Measurements from ENCODE around the gene AIFM1. TPM values are rescaled to one million over a fixed set of nuclear protein-coding genes. Genes with fewer than 3 reads are reported as not detected.

AIFM1 gene
- total RNA-seq, 2 donors from 2014 or later: 53.7 to 58.7 TPM

DNA sequence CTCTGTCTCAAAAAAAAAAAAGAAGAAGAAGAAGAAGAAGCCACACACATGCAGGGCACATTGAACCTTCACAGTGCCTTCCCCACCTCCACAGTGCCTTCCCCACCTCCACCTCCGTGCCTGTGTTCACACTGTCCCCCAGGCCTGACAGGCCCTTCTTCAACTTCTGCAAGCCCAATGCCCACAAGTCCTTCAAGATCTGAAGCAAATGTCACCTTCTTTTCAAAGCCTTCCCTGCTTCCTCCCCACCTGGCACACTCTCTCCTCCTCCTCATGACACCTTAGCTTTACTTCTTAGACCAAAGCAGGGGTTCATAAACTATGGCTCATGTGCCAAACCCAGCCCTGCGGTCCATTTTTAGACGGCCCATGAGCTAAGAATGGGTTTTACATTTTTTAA, 75.3 kb downstream of the AIFM1 start:
- TF ChIP-seq, protein P1, sequence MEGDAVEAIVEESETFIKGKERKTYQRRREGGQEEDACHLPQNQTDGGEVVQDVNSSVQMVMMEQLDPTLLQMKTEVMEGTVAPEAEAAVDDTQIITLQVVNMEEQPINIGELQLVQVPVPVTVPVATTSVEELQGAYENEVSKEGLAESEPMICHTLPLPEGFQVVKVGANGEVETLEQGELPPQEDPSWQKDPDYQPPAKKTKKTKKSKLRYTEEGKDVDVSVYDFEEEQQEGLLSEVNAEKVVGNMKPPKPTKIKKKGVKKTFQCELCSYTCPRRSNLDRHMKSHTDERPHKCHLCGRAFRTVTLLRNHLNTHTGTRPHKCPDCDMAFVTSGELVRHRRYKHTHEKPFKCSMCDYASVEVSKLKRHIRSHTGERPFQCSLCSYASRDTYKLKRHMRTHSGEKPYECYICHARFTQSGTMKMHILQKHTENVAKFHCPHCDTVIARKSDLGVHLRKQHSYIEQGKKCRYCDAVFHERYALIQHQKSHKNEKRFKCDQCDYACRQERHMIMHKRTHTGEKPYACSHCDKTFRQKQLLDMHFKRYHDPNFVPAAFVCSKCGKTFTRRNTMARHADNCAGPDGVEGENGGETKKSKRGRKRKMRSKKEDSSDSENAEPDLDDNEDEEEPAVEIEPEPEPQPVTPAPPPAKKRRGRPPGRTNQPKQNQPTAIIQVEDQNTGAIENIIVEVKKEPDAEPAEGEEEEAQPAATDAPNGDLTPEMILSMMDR (conservative IDR thresholded peaks at IDR 0.05): no peak
- Mint-ChIP-seq H3K4me1 (peaks cover 2% of the 10 kb centered on the region), H3K27ac (no peak overlapping the region), H3K36me3 (ENCODE audit: low read depth) (no peaks in the 10 kb centered on the region), H3K4me3 (no peak overlapping the region), H3K27me3 (ENCODE audit: insufficient read depth) (peaks cover 8% of the 10 kb centered on the region), H3K9me3 (peaks cover 40% of the 10 kb centered on the region)
- H3K4me3 ChIP-seq (ENCODE audit: low read length): no peak overlapping the region
- no peaks in the 10 kb centered on the region for H3K36me3 ChIP-seq (ENCODE audit: control insufficient read depth, insufficient read depth, low read length)
- no peaks in the 10 kb centered on the region for H3K27me3 ChIP-seq (ENCODE audit: control insufficient read depth, insufficient read depth, low read length, poor library complexity, severe bottlenecking)
- H3K9ac ChIP-seq (ENCODE audit: extremely low read depth, low read length, poor library complexity, severe bottlenecking): no peak overlapping the region
- DNase-seq: no peak
- 89% methylated on average over 3 of the region's 3 CpGs; no CpG with 5 or more reads in 1 of the 2 experiments for WGBS, 2 experiments (ENCODE audit: insufficient coverage in 1 of 2, insufficient read length in 1 of 2)
- H3K27ac ChIP-seq (ENCODE audit: low read depth, low read length): no peak overlapping the region
- H3K9me3 ChIP-seq (ENCODE audit: control insufficient read depth, low read length): no peaks in the 10 kb centered on the region
- no peaks in the 10 kb centered on the region for H3K4me1 ChIP-seq (ENCODE audit: control insufficient read depth, insufficient read depth, low read length)

DNA sequence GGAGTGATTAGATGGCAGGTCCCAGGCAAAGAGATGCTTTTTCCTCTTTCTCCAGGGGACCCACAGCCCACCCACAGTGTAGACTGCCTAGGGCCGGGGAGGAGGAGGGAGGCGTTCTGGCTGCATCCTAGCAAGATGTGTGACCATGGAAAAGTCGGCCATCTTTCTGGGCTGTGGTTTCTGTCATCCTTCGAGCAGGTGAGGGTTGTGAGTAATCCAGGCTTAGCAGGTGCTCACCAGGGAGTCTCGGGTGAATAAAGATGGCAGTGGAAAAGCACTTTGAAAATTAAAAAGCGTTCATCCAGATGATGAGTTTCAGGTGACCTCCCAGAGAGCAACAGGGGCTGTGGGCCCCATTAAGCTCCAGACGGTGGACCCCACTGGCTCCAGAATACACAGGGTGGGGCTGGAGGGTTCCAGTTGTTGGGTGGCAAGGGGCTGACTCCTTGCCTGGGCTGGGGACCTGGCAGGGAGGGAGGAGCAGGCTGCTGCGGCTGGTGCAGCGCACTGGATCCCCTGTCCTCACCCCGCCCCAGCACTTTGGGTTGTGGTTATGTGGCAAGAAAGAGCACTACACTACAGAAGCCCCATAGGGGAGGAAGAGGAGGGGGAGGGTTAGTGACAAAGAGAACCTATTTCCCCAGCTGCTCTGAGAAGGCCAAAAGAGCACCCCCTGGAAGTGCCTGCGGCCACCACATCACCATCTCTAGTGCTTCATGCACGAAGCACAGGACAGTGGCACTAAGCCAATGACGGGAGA, 79.0 kb downstream of the AIFM1 start:
- peaks cover 37% of the 10 kb centered on the region for H3K9me3 Mint-ChIP-seq

DNA sequence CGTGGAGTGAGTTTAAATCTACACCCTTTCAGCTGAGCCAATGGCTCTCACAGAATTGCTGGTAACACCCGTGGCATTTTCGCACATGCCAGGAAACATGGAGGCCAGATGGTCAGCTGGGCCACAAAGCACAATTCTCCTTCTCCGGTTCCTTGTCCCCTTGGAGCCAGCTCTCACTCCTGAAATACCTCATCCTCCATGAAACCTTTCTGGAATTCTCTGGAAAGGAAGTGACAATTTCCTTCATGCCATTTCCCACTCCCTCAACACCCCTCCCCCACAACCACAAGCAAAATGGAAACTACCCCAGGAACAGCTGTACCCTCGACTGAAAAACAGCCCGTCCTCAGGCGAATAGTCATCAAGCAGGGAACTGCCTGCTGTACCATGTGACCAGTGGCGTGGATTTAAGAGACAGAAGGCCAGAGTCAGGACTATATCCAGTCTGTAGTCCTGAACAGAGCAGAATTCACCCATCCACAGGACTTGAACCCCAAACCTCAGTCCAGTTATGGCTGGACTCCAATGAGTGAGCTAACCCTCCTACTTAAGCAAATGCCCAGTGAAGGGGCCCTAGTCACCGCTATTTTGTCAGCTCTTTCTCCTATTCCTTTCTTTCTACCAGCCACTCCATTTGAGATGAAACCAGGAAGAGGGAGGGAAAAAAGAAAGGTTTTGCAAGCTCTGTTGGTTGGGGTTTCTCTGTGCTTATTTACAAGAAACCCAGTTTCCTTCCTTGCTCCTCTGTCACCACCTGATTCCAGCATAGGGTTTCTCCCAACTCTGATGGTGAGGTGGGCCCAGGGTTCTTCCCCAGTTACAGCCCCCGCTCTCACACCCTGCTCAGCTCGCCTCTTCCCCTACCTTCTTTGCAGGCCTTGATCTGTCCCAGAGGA, 79.8 kb downstream of the AIFM1 start:
- H3K27ac ChIP-seq (ENCODE audit: low read depth, low read length): no peak overlapping the region
- peaks cover 38% of the 10 kb centered on the region for H3K9me3 Mint-ChIP-seq
- H3K36me3 Mint-ChIP-seq (ENCODE audit: low read depth): no peaks in the 10 kb centered on the region
- no peak overlapping the region for H3K4me3 Mint-ChIP-seq
- H3K36me3 ChIP-seq (ENCODE audit: control insufficient read depth, insufficient read depth, low read length): no peaks in the 10 kb centered on the region
- no peak overlapping the region for H3K27ac Mint-ChIP-seq
- H3K4me1 ChIP-seq (ENCODE audit: control insufficient read depth, insufficient read depth, low read length): no peaks in the 10 kb centered on the region
- H3K27me3 Mint-ChIP-seq (ENCODE audit: insufficient read depth): peaks cover 12% of the 10 kb centered on the region
- no peak for DNase-seq
- TF ChIP-seq, protein P1 (conservative IDR thresholded peaks at IDR 0.05): no peak
- 92% methylated on average over 8 of the region's 11 CpGs; no CpG with 5 or more reads in 1 of the 2 experiments for WGBS, 2 experiments (ENCODE audit: insufficient coverage in 1 of 2, insufficient read length in 1 of 2)
- H3K9me3 ChIP-seq (ENCODE audit: control insufficient read depth, low read length): no peaks in the 10 kb centered on the region
- H3K4me3 ChIP-seq (ENCODE audit: low read length): no peak overlapping the region
- peaks cover 10% of the 10 kb centered on the region for H3K4me1 Mint-ChIP-seq
- H3K9ac ChIP-seq (ENCODE audit: extremely low read depth, low read length, poor library complexity, severe bottlenecking): no peak overlapping the region
- no peaks in the 10 kb centered on the region for H3K27me3 ChIP-seq (ENCODE audit: control insufficient read depth, insufficient read depth, low read length, poor library complexity, severe bottlenecking)

More for the DNA sequence above, 79.0 kb downstream of the AIFM1 start:
- DNase-seq: no peak
- H3K27ac ChIP-seq (ENCODE audit: low read depth, low read length): no peak overlapping the region
- no peaks in the 10 kb centered on the region for H3K36me3 Mint-ChIP-seq (ENCODE audit: low read depth)
- no peaks in the 10 kb centered on the region for H3K27me3 ChIP-seq (ENCODE audit: control insufficient read depth, insufficient read depth, low read length, poor library complexity, severe bottlenecking)
- 87 to 100% methylated on average over 1 to 10 of the region's 13 CpGs for WGBS, 2 experiments (ENCODE audit: insufficient coverage in 1 of 2, insufficient read length in 1 of 2)
- no peak overlapping the region for H3K9ac ChIP-seq (ENCODE audit: extremely low read depth, low read length, poor library complexity, severe bottlenecking)
- no peak overlapping the region for H3K4me3 Mint-ChIP-seq
- H3K4me1 Mint-ChIP-seq: peaks cover 6% of the 10 kb centered on the region
- H3K4me3 ChIP-seq (ENCODE audit: low read length): no peak overlapping the region
- H3K27me3 Mint-ChIP-seq (ENCODE audit: insufficient read depth): peaks cover 12% of the 10 kb centered on the region
- H3K4me1 ChIP-seq (ENCODE audit: control insufficient read depth, insufficient read depth, low read length): no peaks in the 10 kb centered on the region
- no peaks in the 10 kb centered on the region for H3K36me3 ChIP-seq (ENCODE audit: control insufficient read depth, insufficient read depth, low read length)
- no peaks in the 10 kb centered on the region for H3K9me3 ChIP-seq (ENCODE audit: control insufficient read depth, low read length)
- TF ChIP-seq, protein P1 (conservative IDR thresholded peaks at IDR 0.05): no peak
- no peak overlapping the region for H3K27ac Mint-ChIP-seq
